ENCODE data around the gene ASTL.

The ASTL gene

DNA sequence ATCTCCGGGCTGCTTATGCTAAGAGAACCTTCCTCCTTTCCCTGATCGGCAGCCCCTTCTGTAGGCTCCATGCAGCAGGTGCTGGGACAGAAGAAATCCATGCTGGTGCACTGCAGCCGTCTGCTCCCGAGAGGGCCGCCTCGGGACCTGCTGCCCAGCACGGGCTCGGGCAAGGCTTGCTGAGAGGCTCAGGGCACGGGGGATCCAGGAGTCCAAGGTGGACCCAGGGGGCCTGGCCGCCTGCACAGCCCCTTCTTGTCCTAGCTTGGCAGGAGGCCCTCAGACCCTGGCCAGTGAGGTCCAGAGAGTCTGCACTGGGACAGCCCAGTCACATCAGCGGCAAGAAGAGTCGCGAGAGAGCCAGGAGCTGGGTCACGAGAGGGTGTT, 20.2 kb upstream of the ASTL start:
- no peak for DNase-seq

GRCh38 chr2:96157649-96158553, 19.6 kb upstream of the ASTL start:
- no peak for DNase-seq

- DNase-seq, result no peak
These were observed 18.8 kb upstream of the ASTL start for GRCh38 chr2:96156926-96157648.

DNA sequence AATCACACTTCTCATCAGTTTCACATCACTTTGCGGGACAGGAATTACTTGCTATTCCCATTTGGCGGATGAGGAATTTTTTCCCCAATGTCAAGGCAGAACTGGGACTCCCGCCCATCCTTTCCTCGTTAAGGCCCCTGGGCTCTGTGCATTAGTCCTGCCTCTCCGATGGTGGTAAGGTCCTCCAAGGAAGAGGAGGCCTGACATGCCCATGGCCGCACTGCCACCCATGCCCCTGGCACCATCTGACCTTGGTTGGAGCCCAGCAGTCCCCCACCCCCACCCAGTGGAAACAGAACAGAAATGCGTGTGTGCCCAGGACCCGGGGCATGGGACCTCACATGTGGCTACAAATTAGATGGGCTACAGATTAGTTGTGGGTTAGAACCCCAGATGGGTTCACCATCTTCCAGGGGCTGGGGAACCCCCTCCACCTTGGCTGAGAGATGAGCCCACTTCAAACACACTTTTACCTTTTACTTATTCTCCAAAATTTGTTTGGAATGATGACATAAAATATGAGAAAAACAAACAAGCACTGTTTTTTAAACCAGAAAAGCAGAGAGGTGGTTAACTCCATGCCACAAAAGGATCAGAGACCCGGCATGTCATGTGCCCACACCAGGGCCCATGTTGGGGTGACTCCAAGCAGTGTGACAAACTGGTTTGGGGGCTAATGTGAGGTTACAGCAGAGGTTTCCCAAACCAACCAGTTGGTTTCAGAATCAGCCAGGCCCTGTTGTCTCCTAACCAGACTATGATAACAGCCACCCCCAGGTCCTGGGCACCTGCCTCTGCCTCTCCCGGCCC, 17.9 kb upstream of the ASTL start:
- no peak for DNase-seq

- no peak for DNase-seq
These were observed 16.4 kb upstream of the ASTL start for GRCh38 chr2:96154506-96155380.

DNA sequence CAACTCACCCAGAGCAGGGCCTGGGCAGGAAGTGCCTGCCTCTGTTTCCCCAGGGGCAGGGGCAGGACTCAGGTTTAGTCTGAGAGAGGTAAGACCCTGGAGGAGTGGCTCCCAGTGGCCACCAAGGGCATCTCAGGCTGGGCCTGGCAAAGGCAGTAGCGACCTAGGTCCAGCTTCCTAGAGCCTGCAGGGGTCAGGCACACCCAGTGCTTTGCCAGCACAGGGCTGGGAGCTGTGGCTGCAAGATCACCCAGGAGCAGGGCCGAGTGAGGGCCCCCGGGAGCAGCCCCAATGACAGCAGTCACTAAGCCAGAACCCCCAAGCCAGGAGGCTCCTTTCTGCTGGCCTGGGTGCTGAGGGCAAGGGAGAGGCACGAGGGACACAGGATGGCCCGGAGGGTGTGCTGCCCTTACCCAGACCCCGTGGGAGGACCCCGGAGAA, 15.7 kb upstream of the ASTL start:
- no peak for DNase-seq

- DNase-seq, result no peak
These were observed 15.0 kb upstream of the ASTL start for GRCh38 chr2:96153291-96153713.

DNA sequence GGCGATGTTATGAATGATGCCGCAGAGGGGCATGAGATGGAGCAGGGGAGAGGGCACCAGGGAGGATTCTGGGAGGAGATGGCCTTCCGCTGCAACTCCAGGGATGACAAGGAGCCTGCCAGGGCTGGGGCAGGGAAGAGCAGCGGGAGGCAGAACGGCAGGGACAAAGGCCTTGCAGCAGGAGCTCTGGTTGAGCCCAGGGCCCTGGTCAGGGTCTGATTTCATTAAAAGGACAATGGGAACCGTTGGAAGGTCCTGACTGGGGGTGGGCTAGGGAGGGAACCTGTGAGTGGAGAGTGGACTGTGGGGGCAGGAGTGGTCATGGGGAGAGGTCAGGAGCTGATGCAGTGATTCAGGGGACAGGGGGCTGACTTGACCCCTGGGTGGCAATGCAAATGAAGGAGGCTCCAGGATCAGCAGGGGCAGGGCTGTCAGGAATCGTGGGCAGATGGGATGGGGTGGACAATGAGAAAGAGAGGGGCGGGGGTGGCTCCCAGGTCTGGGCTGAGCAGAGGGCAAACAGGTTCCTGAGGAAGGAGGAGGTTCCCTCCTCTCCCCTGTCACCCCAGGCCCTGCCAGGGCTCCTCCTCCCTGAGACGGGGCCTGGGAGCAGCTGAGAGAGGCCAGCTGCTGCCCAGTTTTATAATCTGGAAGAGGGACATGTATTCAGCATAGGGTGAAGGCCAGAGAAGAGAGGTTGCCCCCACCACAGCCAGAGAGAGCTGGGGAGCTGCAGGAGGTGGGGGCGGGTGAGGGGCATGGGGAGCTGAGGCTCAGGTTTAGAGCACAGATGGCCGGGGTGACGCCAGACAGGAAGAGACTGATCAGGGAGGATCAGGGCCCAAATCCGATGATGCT, 14.2 kb upstream of the ASTL start:
- DNase-seq, result no peak

DNA sequence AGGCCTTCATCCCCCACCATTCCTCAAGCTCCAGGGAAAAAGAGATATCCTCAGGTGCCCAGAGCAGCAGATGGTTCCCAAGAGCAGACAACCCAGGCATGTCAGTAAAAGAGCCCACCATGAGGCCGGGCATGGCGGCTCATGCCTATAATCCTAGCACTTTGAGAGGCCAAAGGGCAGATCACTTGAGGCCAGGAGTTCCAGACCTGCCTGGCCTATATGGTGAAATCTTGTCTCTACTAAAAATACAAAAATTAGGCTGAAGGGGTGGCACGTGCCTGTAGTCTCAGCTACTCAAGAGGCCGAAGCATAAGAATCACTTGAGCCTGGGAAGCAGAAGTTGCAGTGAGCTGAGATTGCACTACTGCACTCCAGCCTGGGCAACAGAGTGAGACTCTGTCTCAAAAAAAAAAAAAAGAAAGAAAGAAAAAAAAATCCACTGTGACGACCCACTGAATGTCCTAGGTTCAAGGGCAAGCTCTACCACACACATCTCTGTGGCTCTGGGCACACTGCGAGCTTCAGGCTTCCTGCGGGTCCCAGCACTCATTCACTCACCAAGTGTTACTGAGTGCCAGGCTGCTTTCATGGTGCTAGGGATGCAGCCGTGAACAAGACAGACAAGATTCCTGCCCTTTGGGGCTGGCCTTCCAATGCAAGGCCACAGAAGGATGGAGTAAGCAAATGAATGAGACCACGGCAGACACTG, 13.4 kb upstream of the ASTL start:
- DNase-seq, result no peak

- no peak for DNase-seq
These were observed 12.7 kb upstream of the ASTL start for GRCh38 chr2:96150791-96151594.

GRCh38 chr2:96150007-96150640, 11.8 kb upstream of the ASTL start:
- DNase-seq, result no peak

- peak; percentile 75 for DNase-seq
These were observed 10.3 kb upstream of the ASTL start for GRCh38 chr2:96148410-96149217.

GRCh38 chr2:96147593-96148201, 9.4 kb upstream of the ASTL start:
- no peak for DNase-seq

DNA sequence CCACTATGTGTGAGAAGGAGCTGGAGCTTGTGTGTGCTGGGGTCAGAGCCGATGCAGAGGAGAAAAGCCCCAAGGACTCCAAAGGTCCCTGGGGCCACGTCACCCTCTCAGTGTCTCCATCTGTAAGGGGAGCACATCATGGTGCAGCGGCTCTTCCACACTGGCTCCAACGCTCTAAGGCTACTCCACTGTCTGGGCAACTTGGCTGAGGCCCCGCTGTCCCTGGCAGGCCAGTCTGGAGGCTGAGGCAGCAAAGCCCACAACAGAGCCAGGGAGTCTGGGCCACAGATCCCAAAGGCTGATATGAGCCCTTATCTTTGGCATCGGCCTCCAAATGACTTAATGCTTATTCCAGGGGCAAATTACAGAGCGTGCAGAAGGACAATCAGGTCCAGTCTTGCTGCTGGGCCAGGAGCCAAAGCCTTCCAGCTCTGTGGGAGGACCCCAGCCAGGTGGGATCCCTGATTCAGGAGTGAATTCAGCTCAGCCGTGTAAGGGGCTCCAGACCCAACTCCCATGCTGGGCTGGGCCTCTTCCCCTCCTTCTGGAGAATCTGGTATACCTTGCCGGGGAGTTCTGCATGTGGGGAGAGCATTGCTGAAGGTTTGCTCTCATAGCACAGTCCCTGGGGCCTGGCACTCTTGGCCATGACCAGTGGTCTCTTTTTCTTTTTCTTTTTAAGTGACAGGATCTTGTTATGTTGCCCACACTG, 8.7 kb upstream of the ASTL start:
- DNase-seq, result no peak

DNA sequence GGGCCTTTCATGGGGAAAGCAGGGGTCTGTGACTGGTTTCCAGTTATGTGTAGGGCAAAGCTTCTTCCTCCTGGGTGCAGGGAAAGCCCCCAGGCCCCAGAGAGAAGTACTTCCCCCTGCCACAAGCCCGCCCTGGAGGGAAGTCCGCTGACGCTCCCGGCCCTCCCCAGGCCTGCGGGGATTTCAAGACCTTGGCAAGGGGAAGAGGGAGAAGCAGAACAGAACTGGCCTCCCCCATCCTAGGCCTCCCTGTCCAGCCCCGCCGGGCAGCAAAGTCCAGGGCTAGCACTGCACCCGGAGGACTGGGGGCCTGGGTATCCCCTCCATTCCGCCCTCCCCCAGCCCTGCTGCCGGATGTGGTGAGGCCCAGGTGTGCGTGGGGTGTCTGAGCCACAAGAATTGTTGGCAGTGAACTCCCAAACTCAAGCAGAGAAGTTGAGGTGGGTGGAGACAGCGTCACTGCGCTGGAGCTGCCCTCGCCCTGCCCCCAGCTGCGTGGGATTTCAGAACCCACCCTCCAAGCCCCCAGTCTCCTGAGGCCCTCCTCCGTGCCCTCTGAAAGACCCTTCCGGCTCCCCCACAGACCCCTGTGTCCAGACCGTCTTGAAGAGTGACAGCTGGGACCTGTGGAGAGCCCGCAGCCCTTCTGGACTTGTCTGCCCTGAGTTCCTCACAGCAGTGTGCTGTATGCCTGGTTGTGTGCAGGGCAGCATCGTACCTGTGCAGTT, 8.0 kb upstream of the ASTL start:
- no peak for DNase-seq

DNA sequence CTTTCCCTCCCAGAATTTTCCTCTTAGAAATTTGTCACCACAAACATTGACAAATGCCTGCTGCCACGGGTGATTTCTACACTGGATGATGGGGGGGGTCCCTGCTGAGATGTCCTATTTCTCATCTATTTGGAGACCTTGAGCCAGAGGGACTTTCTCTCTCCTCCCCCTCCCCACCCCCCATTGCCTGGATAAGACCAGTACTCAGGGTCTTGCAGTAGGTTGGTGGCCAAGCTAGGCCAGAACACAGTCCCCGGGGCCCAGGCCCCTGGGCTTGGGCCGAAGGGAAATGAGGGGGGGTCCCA, 7.5 kb upstream of the ASTL start:
- DNase-seq, result no peak

All from NCI-H2227 treated with DMSO at 0.1 percent for 48 hours (cell line).